Adipose tissue (tissue), 3 donors: Measurements from ENCODE around the gene MFF. TPM values are rescaled to one million over a fixed set of nuclear protein-coding genes. Genes with fewer than 3 reads are reported as not detected.
"Not testable (repeated sequence)": the region's sequence is repeated elsewhere in the genome, so short reads cannot be mapped to it uniquely, and the experiment has no call there.

Experiments
- H3K27ac ChIP-seq: one replicate; pipeline ENCODE4 v1.5.1; 2013; ENCODE audit warnings: low read depth, low read length
- WGBS, 3 donors: extraction: QIAGEN DNeasy Blood & Tissue Kit; methylation state at CpG; one replicate each; pipeline ENCODE4 v1.1.7; 2013; 5-methylcytosine and 5-hydroxymethylcytosine counted together
- polyA plus RNA-seq, 3 donors: library from polyadenylated mRNA; stranded (reverse); fragments of 200-250 nt; gene quantifications; one replicate each; pipeline ENCODE4 v1.2.3, GENCODE V29; 2013
- donor health status: healthy with polysubstance abuse.
- donor health status: Bipolar disorder and iron deficiency.
- donor health status: healthy.

MFF gene
- polyA plus RNA-seq, 3 donors = 45.3 to 74.9 (median 54.9) TPM

DNA sequence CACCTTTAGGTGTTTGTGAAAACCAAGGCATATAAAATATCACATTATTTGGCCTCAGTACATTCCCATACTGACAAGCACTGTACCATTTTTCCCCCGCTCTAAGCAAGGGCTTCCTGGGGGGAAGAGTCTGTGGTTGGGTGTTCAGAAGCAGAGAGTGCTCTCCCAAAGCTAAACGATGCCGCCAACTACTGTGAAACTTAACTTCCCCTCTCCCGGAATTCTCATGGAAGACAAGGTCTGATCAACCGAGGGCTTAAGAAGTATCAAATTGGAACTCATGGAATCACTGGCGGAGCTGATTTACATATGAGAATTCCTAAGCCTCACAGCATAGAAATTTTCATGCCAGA is 433 bp upstream of the MFF start:
- no peak overlapping the region for H3K27ac ChIP-seq
- WGBS, 3 donors = 7 to 10% (median 10%) methylated on average over 6 of the region's 6 CpGs

DNA sequence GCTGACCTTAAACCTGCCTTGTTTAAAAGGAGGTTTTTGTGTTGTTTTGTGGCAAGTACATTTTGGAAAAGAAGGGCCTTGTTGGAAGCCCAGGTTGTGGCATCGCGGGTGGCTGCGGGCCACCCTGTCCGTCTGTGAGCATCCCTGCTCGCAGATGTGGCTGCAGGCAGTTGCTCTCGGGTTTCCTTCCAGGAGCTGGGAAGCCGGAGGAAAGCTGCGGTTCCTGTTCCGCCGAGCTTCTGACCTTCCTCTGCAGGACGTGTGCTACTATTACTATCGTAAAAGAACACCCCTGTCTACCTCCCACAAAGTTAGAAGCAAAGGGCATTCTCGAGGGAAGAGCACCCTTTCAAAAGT is 766 bp downstream of the MFF start:
- no peak overlapping the region for H3K27ac ChIP-seq
- 0 to 1% (median 0%) methylated on average over 13 of the region's 13 CpGs for WGBS, 3 donors

DNA sequence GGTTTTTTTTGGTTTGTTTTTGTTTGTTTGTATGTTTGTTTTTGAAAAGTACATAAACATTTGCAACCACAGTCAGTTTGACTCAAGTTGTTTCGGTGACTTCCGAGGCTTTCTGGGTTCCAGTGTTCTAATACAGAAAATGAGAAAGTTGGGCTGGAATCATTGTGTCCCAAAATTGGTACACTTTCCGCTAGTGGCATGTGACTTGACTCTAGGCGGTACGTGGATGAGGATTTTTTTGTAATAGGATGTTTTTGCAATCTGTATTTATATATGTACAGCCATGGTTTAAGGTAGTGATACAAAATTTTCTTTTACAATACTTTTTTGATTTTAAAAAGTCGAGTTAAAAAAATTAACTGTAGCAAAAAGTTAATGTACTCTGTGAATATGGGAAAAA is 1.7 kb downstream of the MFF start:
- 84 to 92% (median 90%) methylated on average over 6 of the region's 6 CpGs for WGBS, 3 donors
- no peak overlapping the region for H3K27ac ChIP-seq

DNA sequence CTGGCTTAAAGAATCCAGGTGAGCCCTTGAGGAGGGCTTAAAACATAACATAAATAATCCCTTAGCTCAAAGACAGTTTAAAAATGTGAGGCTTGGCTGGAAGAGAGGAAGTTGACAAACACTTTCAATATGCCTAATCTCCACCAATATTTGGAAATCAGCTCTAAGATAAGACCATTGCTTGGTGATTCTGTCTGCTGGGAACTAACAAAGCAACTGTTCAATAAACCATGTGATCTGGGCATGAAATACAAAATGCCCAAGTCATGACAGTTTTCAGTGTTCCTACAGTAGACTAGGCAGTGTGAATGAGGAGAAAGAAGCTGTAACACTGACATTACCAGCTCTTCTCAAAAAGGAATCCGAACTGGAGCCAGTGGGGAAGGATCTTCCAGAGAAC is 10.7 kb downstream of the MFF start:
- H3K27ac ChIP-seq = no peak overlapping the region
- WGBS, 3 donors = 80 to 90% (median 88%) methylated on average over 1 of the region's 1 CpG

DNA sequence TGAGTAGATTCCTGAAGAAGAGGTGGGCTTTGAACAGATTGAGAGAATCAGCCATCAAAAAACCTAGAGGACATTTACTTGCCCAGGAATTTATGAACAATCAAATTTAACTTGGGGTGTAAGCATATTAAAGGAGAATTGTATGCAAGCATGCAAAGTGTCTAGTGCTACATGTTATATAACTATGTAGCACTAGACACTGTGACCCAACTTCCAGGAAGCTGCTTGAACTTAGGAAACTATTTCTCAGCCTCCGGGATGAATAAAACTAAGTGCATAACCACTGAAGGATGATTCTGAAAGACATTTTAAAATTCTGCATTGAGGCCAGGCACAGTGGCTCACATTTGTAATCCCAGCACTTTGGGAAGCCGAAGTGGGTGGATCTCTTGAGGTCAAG is 12.4 kb downstream of the MFF start:
- 81 to 100% (median 91%) methylated on average over 2 of the region's 2 CpGs for WGBS, 3 donors
- no peak overlapping the region for H3K27ac ChIP-seq

DNA sequence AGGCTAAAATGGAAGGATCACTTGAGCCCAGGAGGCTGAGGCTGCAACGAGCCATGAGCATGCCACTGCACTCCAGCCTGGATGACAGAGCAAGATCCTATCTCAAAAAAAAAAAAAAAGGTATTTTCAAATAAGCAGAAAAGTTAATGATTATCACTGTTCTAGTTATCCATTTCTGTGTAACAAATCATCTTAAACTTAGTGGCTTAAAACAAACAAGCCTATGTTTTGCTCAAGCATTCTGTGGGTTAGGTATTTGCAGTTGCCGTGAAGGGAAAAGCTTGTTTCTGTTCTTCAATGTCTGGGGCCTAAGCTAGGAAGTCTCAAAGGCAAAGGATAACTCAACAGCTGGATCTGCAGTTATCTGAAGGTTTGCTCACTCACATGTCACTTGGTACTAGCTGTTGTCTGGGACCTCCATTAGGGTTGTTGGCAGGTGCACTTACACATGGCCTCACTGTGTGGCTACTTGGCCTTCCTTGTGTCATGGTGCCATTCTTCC is 14.1 kb downstream of the MFF start:
- WGBS, 3 donors = 40 to 100% (median 95%) methylated on average over 2 of the region's 2 CpGs
- no peak overlapping the region for H3K27ac ChIP-seq

DNA sequence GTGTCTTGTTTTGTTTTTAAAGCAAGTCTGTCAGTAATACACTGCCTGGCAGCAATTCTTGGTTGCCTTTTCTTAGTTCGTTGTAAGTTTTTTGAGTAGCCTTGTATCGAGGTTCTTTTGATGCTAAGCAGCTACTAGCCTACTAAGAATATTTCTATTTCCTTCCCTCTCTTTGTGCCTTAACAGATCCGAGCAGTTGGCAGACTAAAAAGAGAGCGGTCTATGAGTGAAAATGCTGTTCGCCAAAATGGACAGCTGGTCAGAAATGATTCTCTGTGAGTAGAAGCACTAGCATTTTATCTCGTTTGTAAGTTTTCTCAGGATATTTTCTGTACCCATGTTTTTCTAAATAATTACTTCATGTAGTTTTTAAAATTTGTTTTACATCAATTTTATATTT is 15.1 kb downstream of the MFF start:
- WGBS, 3 donors = 76 to 80% (median 77%) methylated on average over 6 of the region's 6 CpGs

DNA sequence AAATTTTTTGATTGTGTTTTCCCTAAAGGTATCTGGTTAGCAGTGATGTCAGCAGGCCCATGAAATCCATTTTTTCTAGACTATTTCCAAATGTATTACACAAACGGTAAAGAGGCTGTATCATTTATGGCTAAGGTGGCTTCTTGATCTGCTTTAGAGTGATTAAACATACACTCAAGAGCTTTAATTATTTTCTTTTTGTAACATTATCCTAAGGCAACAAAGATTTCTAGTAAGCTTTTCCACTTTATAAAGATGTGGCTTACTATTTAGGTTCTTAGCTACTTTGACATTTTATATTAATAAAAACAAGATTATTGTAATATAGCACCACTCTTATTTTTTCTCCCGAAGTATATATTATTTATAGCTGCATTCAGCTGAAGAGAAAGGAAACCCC is 16.5 kb downstream of the MFF start:
- WGBS, 3 donors = 85 to 90% (median 88%) methylated on average over 2 of the region's 2 CpGs
- no peak overlapping the region for H3K27ac ChIP-seq

More for the DNA sequence above, 15.1 kb downstream of the MFF start:
- H3K27ac ChIP-seq = no peak overlapping the region

DNA sequence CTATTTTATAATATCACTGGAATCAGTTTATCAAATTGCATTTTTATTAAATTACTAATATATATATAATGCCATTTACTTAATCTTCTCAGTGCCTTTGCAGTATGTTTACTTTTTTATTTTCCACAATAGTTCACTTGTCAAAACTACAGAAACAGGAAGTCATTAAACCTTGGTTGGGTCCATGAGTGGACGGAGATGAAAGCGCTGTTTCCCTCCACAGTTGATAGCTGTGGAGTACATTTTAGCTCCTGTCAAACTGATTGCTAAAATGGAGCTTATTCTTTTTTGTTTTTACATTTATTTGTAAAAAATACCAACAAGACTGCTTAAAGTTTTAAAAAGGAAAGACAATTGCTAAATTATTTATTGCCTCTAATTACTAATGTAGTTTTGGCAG is 19.2 kb downstream of the MFF start:
- no peak overlapping the region for H3K27ac ChIP-seq

DNA sequence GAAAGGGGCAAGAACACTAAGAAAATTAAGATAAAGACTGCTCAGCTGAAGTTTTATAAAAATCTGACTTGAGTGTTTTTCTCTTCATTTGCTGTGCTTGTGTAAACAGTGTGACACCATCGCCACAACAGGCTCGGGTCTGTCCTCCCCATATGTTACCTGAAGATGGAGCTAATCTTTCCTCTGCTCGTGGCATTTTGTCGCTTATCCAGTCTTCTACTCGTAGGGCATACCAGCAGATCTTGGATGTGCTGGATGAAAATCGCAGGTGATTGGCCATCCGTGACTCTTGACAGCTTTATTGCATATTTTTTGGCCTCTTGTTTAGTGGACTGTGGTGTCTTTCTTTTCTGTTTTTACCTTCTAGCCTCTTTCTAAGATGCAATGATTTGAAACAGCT is 22.1 kb downstream of the MFF start:
- WGBS, 3 donors = 84 to 86% (median 84%) methylated on average over 7 of the region's 7 CpGs
- H3K27ac ChIP-seq = no peak overlapping the region

More for the DNA sequence above, 19.2 kb downstream of the MFF start:
- 67 to 78% (median 76%) methylated on average over 2 of the region's 2 CpGs for WGBS, 3 donors

DNA sequence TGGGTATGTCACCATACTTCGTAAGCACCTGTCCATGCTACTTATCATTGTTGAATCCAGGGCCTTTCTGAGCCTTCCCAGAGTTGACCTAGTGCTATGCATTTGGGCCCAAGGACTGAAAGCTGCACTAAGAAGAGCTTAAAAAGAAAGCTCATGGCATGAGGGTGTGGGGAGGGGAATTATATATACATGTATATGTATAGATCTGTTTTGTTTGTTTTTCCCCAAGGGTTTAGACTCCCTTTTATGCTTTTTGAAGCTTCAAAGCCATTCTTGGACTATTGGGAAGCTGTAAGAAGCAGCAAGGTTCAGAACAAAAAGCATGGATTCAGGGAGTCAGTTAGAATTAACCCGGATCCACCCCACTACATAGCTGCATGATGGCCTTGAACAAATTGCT is 23.3 kb downstream of the MFF start:
- H3K27ac ChIP-seq = no peak overlapping the region
- WGBS, 3 donors = 96 to 98% (median 97%) methylated on average over 2 of the region's 2 CpGs

DNA sequence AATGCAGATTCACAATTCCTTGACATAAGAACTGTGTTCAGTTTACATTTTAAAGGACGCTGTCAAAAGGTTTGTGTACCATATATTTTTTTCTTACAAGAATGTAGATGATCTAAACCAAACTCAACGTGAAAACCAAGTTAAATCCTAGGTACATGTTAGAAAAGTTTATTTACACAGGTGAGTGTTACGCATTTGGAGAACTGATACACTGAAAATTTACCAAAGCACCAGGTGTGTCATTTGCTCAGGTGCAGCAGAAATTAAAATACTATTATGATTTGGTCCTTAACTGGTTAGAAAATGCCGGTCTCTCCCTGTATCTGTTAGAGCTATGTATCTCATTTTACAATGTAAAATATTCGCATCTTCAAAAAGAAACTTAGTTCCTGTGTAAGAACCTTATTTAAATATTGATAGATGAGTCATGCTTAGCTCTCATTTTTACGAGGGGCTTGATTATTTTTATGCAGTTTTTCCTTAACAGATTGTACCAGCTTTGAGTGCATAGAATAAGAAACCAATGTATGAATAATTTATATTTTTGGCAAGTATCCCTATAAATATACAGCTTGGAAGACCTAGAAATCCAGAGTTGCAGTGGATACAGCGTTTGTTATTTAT is 25.1 kb downstream of the MFF start:
- WGBS, 3 donors = 58 to 91% (median 90%) methylated on average over 7 of the region's 7 CpGs
- no peak overlapping the region for H3K27ac ChIP-seq

DNA sequence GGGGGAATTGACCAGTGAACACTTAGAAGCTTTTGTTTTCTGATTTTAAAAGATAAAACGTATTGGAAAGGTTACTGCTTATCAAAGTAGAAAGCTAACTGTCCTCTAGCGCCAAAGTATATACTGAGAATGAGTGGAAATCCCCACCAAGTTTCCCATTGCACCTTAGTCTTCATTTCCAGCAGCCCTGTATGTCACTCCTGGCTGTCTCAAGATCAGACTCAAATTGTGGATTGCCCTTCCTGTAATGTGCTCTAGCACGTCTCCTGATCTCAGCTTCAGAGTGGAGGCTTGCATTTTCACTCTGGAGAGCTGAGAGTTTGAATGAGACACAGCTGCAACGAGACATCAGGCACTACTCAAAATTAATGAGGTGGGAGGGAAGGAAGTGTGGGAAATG is 26.6 kb downstream of the MFF start:
- 65 to 71% (median 67%) methylated on average over 4 of the region's 4 CpGs for WGBS, 3 donors
- H3K27ac ChIP-seq = no peak overlapping the region

DNA sequence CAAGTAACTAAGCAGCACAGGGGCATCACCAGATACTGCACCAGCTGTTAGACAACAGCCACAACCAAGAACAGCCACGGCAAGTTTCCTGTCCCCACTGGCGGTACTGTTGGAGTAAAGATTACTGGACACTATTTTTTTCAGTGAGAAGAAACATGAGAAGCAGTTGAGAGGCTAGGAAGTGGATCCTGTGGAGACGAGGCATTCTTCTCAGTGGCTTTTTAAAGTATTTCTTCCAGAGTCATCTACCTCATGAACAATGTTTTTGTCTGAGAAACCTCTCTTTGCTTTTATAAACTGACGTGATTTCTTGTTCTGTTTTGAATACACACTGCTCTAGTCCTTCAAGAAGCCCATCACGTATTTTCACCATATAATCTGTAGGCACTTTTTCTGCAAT is 35.3 kb downstream of the MFF start:
- WGBS, 3 donors = 72 to 82% (median 73%) methylated on average over 5 of the region's 5 CpGs
- H3K27ac ChIP-seq = no peak overlapping the region

DNA sequence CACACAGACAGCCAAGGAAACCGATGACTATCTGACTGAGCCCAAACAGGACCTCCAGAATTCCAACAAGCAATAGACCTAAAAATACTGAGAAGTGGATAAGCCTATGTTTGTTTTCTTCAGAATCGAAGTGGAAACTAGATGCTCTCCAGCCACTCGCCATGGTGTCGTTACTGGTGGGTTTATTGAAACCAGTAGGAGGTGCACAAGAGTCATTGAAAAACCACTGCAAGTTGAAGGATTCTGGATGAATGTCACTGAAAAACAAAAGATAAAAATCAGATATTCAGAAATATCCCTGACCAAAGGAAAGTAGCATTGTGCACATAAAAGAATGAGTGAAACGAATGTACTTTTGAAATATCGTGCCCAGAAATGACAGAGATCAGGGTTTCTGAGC is 38.7 kb downstream of the MFF start:
- H3K27ac ChIP-seq = no peak overlapping the region

DNA sequence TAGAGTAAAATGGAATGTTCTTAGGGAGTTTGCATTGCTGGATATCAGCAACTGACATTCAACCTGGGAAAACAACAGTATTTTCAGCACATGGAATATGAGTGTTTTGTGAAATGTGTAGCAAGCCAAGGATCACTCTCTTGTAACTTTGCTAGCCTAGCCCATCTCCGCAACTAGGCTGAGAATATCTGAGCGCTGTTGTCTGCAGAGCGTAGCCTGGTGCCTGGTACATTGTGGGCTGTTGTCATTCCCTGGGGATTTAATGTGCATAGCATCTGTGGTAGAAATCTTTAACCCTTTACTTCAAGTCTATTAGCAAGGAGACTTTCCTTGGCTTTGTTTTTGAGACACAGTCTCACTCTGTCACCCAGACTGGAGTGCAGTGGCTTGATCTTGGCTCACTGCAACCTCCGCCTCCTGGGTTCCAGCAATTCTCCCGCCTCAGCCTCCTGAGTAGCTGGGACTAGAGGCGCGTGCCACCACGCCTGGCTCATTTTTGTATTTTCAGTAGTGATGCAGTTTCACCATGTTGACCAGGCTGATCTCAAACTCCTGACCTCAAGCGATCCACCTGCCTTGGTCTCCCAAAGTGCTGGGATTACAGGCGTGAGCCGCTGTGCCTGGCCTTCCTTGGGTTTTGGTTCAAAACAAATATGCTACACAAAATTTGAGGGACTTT is 39.7 kb downstream of the MFF start:
- WGBS, 3 donors = 88 to 92% (median 89%) methylated on average over 11 of the region's 11 CpGs
- not testable (repeated sequence) for H3K27ac ChIP-seq

More for the DNA sequence above, 38.7 kb downstream of the MFF start:
- 90 to 96% (median 96%) methylated on average over 6 of the region's 6 CpGs for WGBS, 3 donors

DNA sequence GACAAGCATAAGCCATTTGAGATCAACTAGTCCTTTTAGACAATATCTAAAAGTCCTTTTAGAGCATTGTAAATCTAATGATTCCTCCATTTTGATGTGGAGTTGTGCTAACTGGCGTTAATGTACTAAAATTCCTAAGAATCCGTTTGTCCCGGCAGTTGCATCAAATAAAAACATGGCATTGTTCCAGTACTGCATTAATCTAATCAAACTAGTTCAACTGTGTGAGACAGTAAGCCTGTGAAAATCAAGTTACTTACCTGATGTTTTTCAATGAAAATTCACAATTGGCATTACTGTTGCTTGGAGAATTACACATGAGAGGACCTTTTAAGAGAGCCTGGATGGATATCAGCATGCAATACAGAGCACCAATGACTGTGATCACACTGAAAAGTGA is 40.8 kb downstream of the MFF start:
- H3K27ac ChIP-seq = no peak overlapping the region
- 24 to 80% (median 60%) methylated on average over 3 of the region's 3 CpGs for WGBS, 3 donors

DNA sequence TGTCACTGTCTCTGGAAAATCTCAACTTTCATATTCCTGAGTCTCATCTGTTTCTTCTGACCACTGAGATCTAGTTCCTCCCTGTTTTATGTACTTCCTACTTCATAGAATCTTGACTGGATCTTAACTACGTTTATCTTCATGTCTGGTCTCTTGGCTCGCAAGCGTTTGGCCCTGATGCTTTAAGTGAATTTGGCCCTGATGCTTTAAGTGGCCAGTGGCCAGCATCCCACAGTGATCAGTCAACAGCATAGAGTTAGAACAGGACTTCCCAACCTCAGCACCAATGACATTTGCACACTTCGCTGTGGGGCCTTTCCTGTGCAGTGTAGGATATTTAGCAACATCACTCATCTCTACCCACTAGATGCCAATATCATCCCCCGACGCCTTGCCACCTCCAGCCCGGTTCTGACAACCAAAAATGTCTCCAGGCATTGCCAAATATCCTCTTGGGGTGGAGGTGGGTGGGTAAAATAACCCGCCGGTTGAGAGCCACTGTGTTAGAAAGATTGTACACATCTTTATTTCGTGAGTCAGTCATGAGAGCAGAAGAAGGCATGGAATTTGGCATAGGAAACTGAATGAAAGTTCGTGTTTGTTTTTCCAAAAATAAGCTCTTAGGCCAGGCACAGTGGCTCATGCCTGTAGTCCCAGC is 41.8 kb downstream of the MFF start:
- H3K27ac ChIP-seq = no peak overlapping the region
- 34 to 78% (median 39%) methylated on average over 11 of the region's 11 CpGs for WGBS, 3 donors

DNA sequence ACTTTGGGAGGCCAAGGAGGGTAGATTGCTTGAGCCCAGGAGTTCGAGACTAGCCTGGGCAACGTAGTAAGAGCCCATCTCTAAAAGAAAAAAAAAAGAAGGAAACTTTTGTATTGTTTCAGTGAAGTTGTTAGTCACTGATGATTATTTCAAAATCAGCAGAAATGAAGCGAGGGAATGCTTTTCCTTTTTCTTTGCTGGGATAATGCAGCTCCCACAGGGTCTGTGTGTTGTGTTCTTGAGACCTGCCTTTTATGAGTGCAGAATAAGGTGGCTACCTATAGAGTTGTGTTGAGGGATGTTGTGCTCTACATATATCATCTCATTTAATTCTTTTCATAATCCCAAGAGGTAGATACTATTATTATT is 42.4 kb downstream of the MFF start:
- WGBS, 3 donors = 69 to 86% (median 75%) methylated on average over 3 of the region's 3 CpGs
- H3K27ac ChIP-seq = no peak overlapping the region

DNA sequence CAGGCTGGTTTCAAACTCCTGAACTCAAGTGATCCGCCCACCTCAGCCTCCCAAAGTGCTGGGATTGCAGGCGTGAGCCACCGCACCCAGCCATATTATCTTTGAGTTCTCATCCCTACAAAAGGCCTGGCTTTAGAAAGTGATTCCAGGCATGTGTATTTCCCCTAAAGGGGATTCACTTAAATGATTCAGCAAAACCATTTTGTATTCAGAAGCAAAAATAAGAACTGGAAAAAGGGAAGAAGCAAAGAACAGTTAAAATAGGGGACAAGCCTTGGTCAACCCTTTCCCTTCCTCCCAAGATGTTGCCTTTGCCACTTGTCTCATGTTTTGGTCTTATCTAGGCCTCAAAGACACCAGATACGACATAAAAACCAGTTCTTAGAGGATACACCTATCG is 43.5 kb downstream of the MFF start:
- 70 to 92% (median 79%) methylated on average over 5 of the region's 5 CpGs for WGBS, 3 donors
- H3K27ac ChIP-seq = no peak overlapping the region
